Progenitor cell of endocrine pancreas (in vitro differentiated cells): ENCODE results near the gene CACNB4. TPM values are rescaled to one million over a fixed set of nuclear protein-coding genes. Genes with fewer than 3 reads are reported as not detected.
"Not testable (repeated sequence)": the region's sequence is repeated elsewhere in the genome, so short reads cannot be mapped to it uniquely, and the experiment has no call there.

Experiments
- DNase-seq: peaks from one replicate; pipeline ENCODE4 v3.0.0; 2021; ENCODE audit warnings: low spot score; ENCODE audit not compliant: unreplicated experiment
- H3K27ac Mint-ChIP-seq: 2 replicates; pipeline ENCODE4 v1.8.0; 2021; ENCODE audit warnings: mild to moderate bottlenecking, moderate library complexity, mixed read lengths
- H3K27me3 Mint-ChIP-seq: 2 replicates; pipeline ENCODE4 v1.8.0; 2021; ENCODE audit warnings: mixed read lengths
- H3K36me3 Mint-ChIP-seq: 2 replicates; pipeline ENCODE4 v1.8.0; 2022; ENCODE audit warnings: mixed read lengths; ENCODE audit not compliant: insufficient read depth
- H3K4me1 Mint-ChIP-seq: 2 replicates; pipeline ENCODE4 v1.8.0; 2021; ENCODE audit warnings: low read depth, mixed read lengths
- H3K4me3 Mint-ChIP-seq: 2 replicates; pipeline ENCODE4 v1.8.0; 2021; ENCODE audit warnings: low read depth, mild to moderate bottlenecking, moderate library complexity, mixed read lengths
- H3K9me3 Mint-ChIP-seq: 2 replicates; pipeline ENCODE4 v1.8.0; 2021; ENCODE audit warnings: low read depth, mixed read lengths
- total RNA-seq: library from RNA; stranded (reverse); gene quantifications from 2 replicates; pipeline ENCODE4 v1.2.1, GENCODE V29; 2021
- TF ChIP-seq, protein P1 (sequence below): fragments of 200-600 bp; sonication (generic); IDR thresholded peaks from one replicate; pipeline ENCODE4 v1.5.0; 2021; ENCODE audit warnings: antibody characterized with exemption, mild to moderate bottlenecking; ENCODE audit not compliant: unreplicated experiment

Gene CACNB4
- total RNA-seq, 1 donor from 2014 or later, result 2.5 TPM

- Mint-ChIP-seq H3K36me3 (peaks cover 15% of the 10 kb centered on the region), H3K27me3 (no peaks in the 10 kb centered on the region), H3K9me3 (no peaks in the 10 kb centered on the region), H3K4me1 (peaks cover 6% of the 10 kb centered on the region), H3K27ac (peak overlapping the region; percentile 22), H3K4me3 (no peak overlapping the region)
- DNase-seq, result no peak
- TF ChIP-seq, protein P1, sequence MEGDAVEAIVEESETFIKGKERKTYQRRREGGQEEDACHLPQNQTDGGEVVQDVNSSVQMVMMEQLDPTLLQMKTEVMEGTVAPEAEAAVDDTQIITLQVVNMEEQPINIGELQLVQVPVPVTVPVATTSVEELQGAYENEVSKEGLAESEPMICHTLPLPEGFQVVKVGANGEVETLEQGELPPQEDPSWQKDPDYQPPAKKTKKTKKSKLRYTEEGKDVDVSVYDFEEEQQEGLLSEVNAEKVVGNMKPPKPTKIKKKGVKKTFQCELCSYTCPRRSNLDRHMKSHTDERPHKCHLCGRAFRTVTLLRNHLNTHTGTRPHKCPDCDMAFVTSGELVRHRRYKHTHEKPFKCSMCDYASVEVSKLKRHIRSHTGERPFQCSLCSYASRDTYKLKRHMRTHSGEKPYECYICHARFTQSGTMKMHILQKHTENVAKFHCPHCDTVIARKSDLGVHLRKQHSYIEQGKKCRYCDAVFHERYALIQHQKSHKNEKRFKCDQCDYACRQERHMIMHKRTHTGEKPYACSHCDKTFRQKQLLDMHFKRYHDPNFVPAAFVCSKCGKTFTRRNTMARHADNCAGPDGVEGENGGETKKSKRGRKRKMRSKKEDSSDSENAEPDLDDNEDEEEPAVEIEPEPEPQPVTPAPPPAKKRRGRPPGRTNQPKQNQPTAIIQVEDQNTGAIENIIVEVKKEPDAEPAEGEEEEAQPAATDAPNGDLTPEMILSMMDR, result no peak
These were observed 302.1 kb downstream of the CACNB4 start for GRCh38 chr2:151796774-151797173.

GRCh38 chr2:151795646-151796240, 303.1 kb downstream of the CACNB4 start:
- no peak overlapping the region for H3K27ac Mint-ChIP-seq
- TF ChIP-seq, protein P1, result no peak
- no peaks in the 10 kb centered on the region for H3K9me3 Mint-ChIP-seq

DNA sequence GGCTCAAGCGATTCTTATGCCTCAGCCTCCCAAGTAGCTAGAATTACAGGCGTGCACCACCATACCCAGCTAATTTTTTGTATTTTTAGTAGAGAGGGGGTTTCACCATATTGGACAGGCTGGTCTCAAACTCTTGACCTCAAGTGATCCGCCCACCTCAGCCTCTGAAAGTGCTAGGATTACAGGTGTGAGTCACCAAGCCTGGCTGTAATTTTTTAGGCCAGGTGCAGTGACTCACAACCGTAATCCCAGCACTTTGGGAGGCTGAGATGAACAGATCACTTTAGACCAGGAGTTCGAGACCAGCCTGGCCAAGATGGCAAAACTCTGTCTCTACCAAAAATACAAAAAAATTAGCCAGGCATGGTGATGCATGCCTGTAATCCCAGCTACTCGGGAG, 304.4 kb downstream of the CACNB4 start:
- H3K9me3 Mint-ChIP-seq, H3K4me3 Mint-ChIP-seq, H3K27ac Mint-ChIP-seq, H3K4me1 Mint-ChIP-seq, H3K27me3 Mint-ChIP-seq, DNase-seq: not testable (repeated sequence)
- peaks cover 18% of the 10 kb centered on the region for H3K36me3 Mint-ChIP-seq

More at GRCh38 chr2:151795646-151796240, 303.1 kb downstream of the CACNB4 start:
- peaks cover 6% of the 10 kb centered on the region for H3K4me1 Mint-ChIP-seq
- no peak for DNase-seq
- peaks cover 17% of the 10 kb centered on the region for H3K36me3 Mint-ChIP-seq
- H3K27me3 Mint-ChIP-seq, result no peaks in the 10 kb centered on the region
- no peak overlapping the region for H3K4me3 Mint-ChIP-seq

GRCh38 chr2:151793123-151793522, 305.7 kb downstream of the CACNB4 start:
- no peak for DNase-seq
- H3K27ac Mint-ChIP-seq, result no peak overlapping the region
- H3K27me3 Mint-ChIP-seq, result no peaks in the 10 kb centered on the region
- H3K4me3 Mint-ChIP-seq, result no peak overlapping the region
- H3K9me3 Mint-ChIP-seq, result no peaks in the 10 kb centered on the region
- H3K4me1 Mint-ChIP-seq, result peaks cover 6% of the 10 kb centered on the region
- peaks cover 16% of the 10 kb centered on the region for H3K36me3 Mint-ChIP-seq
- TF ChIP-seq, protein P1, result no peak

GRCh38 chr2:151792589-151792988, 306.3 kb downstream of the CACNB4 start:
- no peak overlapping the region for H3K4me3 Mint-ChIP-seq

More at GRCh38 chr2:151792589-151792988, 306.3 kb downstream of the CACNB4 start:
- TF ChIP-seq, protein P1, result no peak
- no peaks in the 10 kb centered on the region for H3K27me3 Mint-ChIP-seq
- no peak overlapping the region for H3K27ac Mint-ChIP-seq
- no peak for DNase-seq
- H3K4me1 Mint-ChIP-seq, result peaks cover 6% of the 10 kb centered on the region
- H3K36me3 Mint-ChIP-seq, result peaks cover 19% of the 10 kb centered on the region
- no peaks in the 10 kb centered on the region for H3K9me3 Mint-ChIP-seq
